Upper lobe of left lung (tissue), 6 donors: Measurements from ENCODE around the gene ACVRL1. TPM values are rescaled to one million over a fixed set of nuclear protein-coding genes. Genes with fewer than 3 reads are reported as not detected.

Source experiments
- ATAC-seq, 2 donors: fragments of 200-7000 bp; cut with Tn5 transposase; one replicate each; pipeline ENCODE4 v1.9.1; 2022; ENCODE audit warnings: mild to moderate bottlenecking in 2 of 2, moderate library complexity in 2 of 2; ENCODE audit not compliant: low FRiP score in 2 of 2
- DNase-seq, 2 donors: peaks; one replicate each; pipeline ENCODE4 v3.0.0-alpha.2; 2019 to 2020
- H3K27ac ChIP-seq, 4 donors: fragments of 200-600 bp; sonication (generic); one replicate each; pipeline ENCODE4 v1.5.1; 2016 to 2019
- H3K27me3 ChIP-seq, 4 donors: fragments of 200-600 bp; sonication (generic); one replicate each; pipeline ENCODE4 v1.5.1; 2017 to 2019
- H3K36me3 ChIP-seq, 4 donors: fragments of 200-600 bp; sonication (generic); one replicate each; pipeline ENCODE4 v1.5.1; 2016 to 2019
- H3K4me1 ChIP-seq, 4 donors: fragments of 200-600 bp; sonication (generic); one replicate each; pipeline ENCODE4 v1.5.1; 2018 to 2019
- H3K4me3 ChIP-seq, 4 donors: fragments of 200-600 bp; sonication (generic); one replicate each; pipeline ENCODE4 v1.5.1; 2017 to 2019; ENCODE audit warnings: mild to moderate bottlenecking in 2 of 4, moderate library complexity in 1 of 4
- H3K9me3 ChIP-seq, 4 donors: fragments of 200-600 bp; sonication (generic); one replicate each; pipeline ENCODE4 v1.5.1; 2018 to 2019
- CTCF ChIP-seq, 6 experiments: fragments of 450-650 bp in 4 of 6; fragments of 200-600 bp in 2 of 6; sonication (generic) in 2 of 6; IDR thresholded peaks; one replicate each; pipeline ENCODE4 v1.5.1; 2016 to 2019; ENCODE audit warnings: antibody characterized with exemption in 6 of 6
- EP300 ChIP-seq, 4 donors: sonication (generic); formaldehyde crosslinking; IDR thresholded peaks; one replicate each; pipeline ENCODE4 v1.5.1; 2017; ENCODE audit warnings: antibody characterized with exemption in 4 of 4, control low read depth in 2 of 4
- POLR2A ChIP-seq, 4 donors: fragments of 450-650 bp; IDR thresholded peaks; one replicate each; pipeline ENCODE4 v1.5.1; 2016 to 2017; ENCODE audit warnings: antibody characterized with exemption in 4 of 4, mild to moderate bottlenecking in 2 of 4
- POLR2AphosphoS5 ChIP-seq, 2 donors: sonication (generic); formaldehyde crosslinking; IDR thresholded peaks; one replicate each; pipeline ENCODE4 v1.5.1; 2017; ENCODE audit warnings: antibody characterized with exemption in 2 of 2
- WGBS, 2 donors: methylation state at CpG; one replicate each; pipeline ENCODE4 v1.1.5; 2017 to 2018; 5-methylcytosine and 5-hydroxymethylcytosine counted together
- total RNA-seq, 6 donors: library from RNA; depleted of rRNA in 4 of 6; stranded (reverse); fragments of >200 nt in 4 of 6; gene quantifications; one replicate each; pipeline versions ENCODE4 v1.1.0 to v1.2.1, GENCODE V29; 2016 to 2021
- donor health status: DM: no; HTN: no; CAD: no; lungs with moderate emphysema.
- donor health status: DM: no; HTN: yes; CAD: no; lungs with severe emphysema.

Gene ACVRL1
- total RNA-seq, 6 donors from 2014 or later = 62.9 to 265 (median 180) TPM

- TF ChIP-seq CTCF (IDR thresholded peaks at IDR 0.05) (no peak), EP300 (IDR thresholded peaks at IDR 0.05) (no peak), POLR2A (IDR thresholded peaks at IDR 0.05) (no peak), POLR2AphosphoS5 (IDR thresholded peaks at IDR 0.05) (no peak)
- 0 to 3% methylated on average over 5 of the region's 5 CpGs for WGBS, 2 donors
- DNase-seq = no peak
- Histone ChIP-seq H3K27me3 (no peaks in the 10 kb centered on the region), H3K36me3 (no peaks in the 10 kb centered on the region), H3K9me3 (no peaks in the 10 kb centered on the region), H3K4me3 (peak overlapping the region; percentile 32 to 96 (median 70)), H3K4me1 (peaks cover 24 to 42% (median 34%) of the 10 kb centered on the region in 4 donors), H3K27ac (peak overlapping the region in 3 of 4 donors; percentile 32 to 79 (median 53))
- no peak for ATAC-seq
These were observed 43.4 kb downstream of the ACVRL1 start for GRCh38 chr12:51950682-51951198.

- TF ChIP-seq POLR2A (IDR thresholded peaks at IDR 0.05) (peak in 3 of 4 donors; percentile 2 to 64 (median 16)), EP300 (IDR thresholded peaks at IDR 0.05) (no peak), POLR2AphosphoS5 (IDR thresholded peaks at IDR 0.05) (peak; percentile 11 to 36), CTCF (IDR thresholded peaks at IDR 0.05) (peak in 1 of 6 experiments; percentile 8)
- Histone ChIP-seq H3K4me1 (peaks cover 24 to 48% (median 35%) of the 10 kb centered on the region in 4 donors), H3K9me3 (no peaks in the 10 kb centered on the region), H3K36me3 (no peaks in the 10 kb centered on the region), H3K27ac (peak within 1 kb of the TSS; percentile 89 to 96 (median 93)), H3K4me3 (peak within 1 kb of the TSS; percentile 68 to 96 (median 87)), H3K27me3 (no peaks in the 10 kb centered on the region)
- DNase-seq (peak; percentile 94 to 98), ATAC-seq (peak; percentile 94 to 96)
- WGBS, 2 donors = 1% methylated on average over 29 to 36 of the region's 86 CpGs
These were observed 44.0 kb downstream of the ACVRL1 start, which contains the start of gene ACVR1B for GRCh38 chr12:51951199-51951842. ACVR1B (plus strand) TSS chr12:51951699; CDS start chr12:51951744, 45 bp downstream.

GRCh38 chr12:51951843-51952722 is 44.8 kb downstream of the ACVRL1 start:
- peak overlapping the region; percentile 68 to 96 (median 87) for H3K4me3 ChIP-seq
- peak in 2 of 4 donors; percentile 0 to 4 for TF ChIP-seq POLR2A (IDR thresholded peaks at IDR 0.05)
- TF ChIP-seq EP300 (IDR thresholded peaks at IDR 0.05) = no peak
- no peak for TF ChIP-seq CTCF (IDR thresholded peaks at IDR 0.05)
- TF ChIP-seq POLR2AphosphoS5 (IDR thresholded peaks at IDR 0.05) = no peak
- ATAC-seq (peak; percentile 5 to 42), DNase-seq (peak in 1 of 2 donors; percentile 49)
- H3K27me3 ChIP-seq = no peaks in the 10 kb centered on the region
- peak overlapping the region; percentile 89 to 96 (median 93) for H3K27ac ChIP-seq
- H3K4me1 ChIP-seq = peaks cover 24 to 54% (median 35%) of the 10 kb centered on the region in 4 donors
- H3K9me3 ChIP-seq = no peaks in the 10 kb centered on the region
- no peaks in the 10 kb centered on the region for H3K36me3 ChIP-seq
- WGBS, 2 donors = 4 to 21% methylated on average over 4 to 40 of the region's 50 CpGs

GRCh38 chr12:51953089-51953488 is 45.8 kb downstream of the ACVRL1 start:
- H3K27ac ChIP-seq = peak overlapping the region; percentile 89 to 96 (median 93)
- no peaks in the 10 kb centered on the region for H3K27me3 ChIP-seq
- DNase-seq = no peak
- no peaks in the 10 kb centered on the region for H3K36me3 ChIP-seq
- ATAC-seq = no peak
- TF ChIP-seq EP300 (IDR thresholded peaks at IDR 0.05) (no peak), CTCF (IDR thresholded peaks at IDR 0.05) (no peak), POLR2AphosphoS5 (IDR thresholded peaks at IDR 0.05) (no peak), POLR2A (IDR thresholded peaks at IDR 0.05) (no peak)
- 53 to 54% methylated on average over 8 of the region's 8 CpGs for WGBS, 2 donors
- H3K4me3 ChIP-seq = peak overlapping the region; percentile 68 to 96 (median 87)
- H3K4me1 ChIP-seq = peaks cover 28 to 60% (median 38%) of the 10 kb centered on the region in 4 donors
- no peaks in the 10 kb centered on the region for H3K9me3 ChIP-seq
